ENCODE results near the gene SH2D4B. TPM values are rescaled to one million over a fixed set of nuclear protein-coding genes. Genes with fewer than 3 reads are reported as not detected.

SH2D4B gene
- total RNA-seq, 2 donors from 2014 or later, result 0.12 TPM; not detected in 1

GRCh38 chr10:80504158-80504811 is 33.4 kb upstream of the SH2D4B start:
- DNase-seq (ENCODE audit: low spot score), result no peak
- Histone ChIP-seq H3K36me3 (peaks cover 4% of the 10 kb centered on the region), H3K4me1 (peaks cover 0 to 91% of the 10 kb centered on the region in 2 donors), H3K4me3 (no peak overlapping the region), H3K27me3 (no peaks in the 10 kb centered on the region), H3K27ac (peak overlapping the region; percentile 54 to 80), H3K9me3 (no peaks in the 10 kb centered on the region)
- TF ChIP-seq CTCF (IDR thresholded peaks at IDR 0.05), result no peak

- no peaks in the 10 kb centered on the region for H3K9me3 ChIP-seq
Measured at GRCh38 chr10:80504897-80505465, 32.7 kb upstream of the SH2D4B start.

GRCh38 chr10:80506189-80506575 is 31.5 kb upstream of the SH2D4B start:
- peaks cover 11% of the 10 kb centered on the region for H3K36me3 ChIP-seq

More at GRCh38 chr10:80504897-80505465, 32.7 kb upstream of the SH2D4B start:
- DNase-seq (ENCODE audit: low spot score), result no peak
- Histone ChIP-seq H3K36me3 (peaks cover 11% of the 10 kb centered on the region), H3K27me3 (no peaks in the 10 kb centered on the region), H3K4me1 (peaks cover 0 to 91% of the 10 kb centered on the region in 2 donors), H3K27ac (peak overlapping the region; percentile 54 to 80), H3K4me3 (no peak overlapping the region)
- no peak for TF ChIP-seq CTCF (IDR thresholded peaks at IDR 0.05)

GRCh38 chr10:80506836-80507487 is 30.7 kb upstream of the SH2D4B start:
- Histone ChIP-seq H3K9me3 (no peaks in the 10 kb centered on the region), H3K27me3 (no peaks in the 10 kb centered on the region), H3K4me3 (no peak overlapping the region), H3K4me1 (peaks cover 0 to 73% of the 10 kb centered on the region in 2 donors), H3K36me3 (peaks cover 12% of the 10 kb centered on the region), H3K27ac (peak overlapping the region in 1 of 2 donors; percentile 27)
- no peak for DNase-seq (ENCODE audit: low spot score)
- no peak for TF ChIP-seq CTCF (IDR thresholded peaks at IDR 0.05)

More at GRCh38 chr10:80506189-80506575, 31.5 kb upstream of the SH2D4B start:
- H3K27me3 ChIP-seq, result no peaks in the 10 kb centered on the region
- no peak overlapping the region for H3K4me3 ChIP-seq
- H3K4me1 ChIP-seq, result peaks cover 0 to 80% of the 10 kb centered on the region in 2 donors
- peak overlapping the region; percentile 54 to 80 for H3K27ac ChIP-seq
- DNase-seq (ENCODE audit: low spot score), result no peak
- no peaks in the 10 kb centered on the region for H3K9me3 ChIP-seq
- TF ChIP-seq CTCF (IDR thresholded peaks at IDR 0.05), result no peak

- DNase-seq (ENCODE audit: low spot score), result no peak
- Histone ChIP-seq H3K27me3 (no peaks in the 10 kb centered on the region), H3K9me3 (no peaks in the 10 kb centered on the region), H3K36me3 (peaks cover 33% of the 10 kb centered on the region), H3K4me1 (peaks cover 0 to 52% of the 10 kb centered on the region in 2 donors), H3K27ac (peak overlapping the region in 1 of 2 donors; percentile 46), H3K4me3 (no peak overlapping the region)
- no peak for TF ChIP-seq CTCF (IDR thresholded peaks at IDR 0.05)
Measured at GRCh38 chr10:80509108-80509402, 28.6 kb upstream of the SH2D4B start.

Measured in right atrium auricular region (tissue), 2 donors.